Liver (tissue), 9 donors: ENCODE data around the gene RBMS3. TPM values are rescaled to one million over a fixed set of nuclear protein-coding genes. Genes with fewer than 3 reads are reported as not detected.

Experiments used
- DNase-seq: peaks from one replicate; pipeline ENCODE4 v3.0.0-alpha.2; 2017; ENCODE audit warnings: low spot score
- H3K27ac ChIP-seq, 2 donors: one replicate each; pipeline ENCODE4 v1.7.0; 2013; ENCODE audit warnings: inconsistent platforms in 2 of 2, low read length in 2 of 2, control low read depth in 1 of 2, low read depth in 1 of 2, mild to moderate bottlenecking in 1 of 2
- H3K27me3 ChIP-seq, 4 donors: one replicate each; pipeline versions ENCODE4 v1.6.1 to v1.7.0; 2013; ENCODE audit warnings: low read length in 3 of 4, inconsistent platforms in 1 of 4, mild to moderate bottlenecking in 1 of 4, moderate library complexity in 1 of 4; ENCODE audit not compliant: control insufficient read depth in 4 of 4, insufficient read depth in 4 of 4
- H3K36me3 ChIP-seq, 4 donors: one replicate each; pipeline versions ENCODE4 v1.6.1 to v1.7.0; 2013; ENCODE audit warnings: low read length in 3 of 4, mild to moderate bottlenecking in 3 of 4, low read depth in 1 of 4, moderate library complexity in 1 of 4; ENCODE audit not compliant: control insufficient read depth in 4 of 4, insufficient read depth in 3 of 4
- H3K4me1 ChIP-seq, 4 donors: one replicate each; pipeline versions ENCODE4 v1.6.1 to v1.7.0; 2013; ENCODE audit warnings: low read length in 3 of 4, mild to moderate bottlenecking in 3 of 4, moderate library complexity in 1 of 4; ENCODE audit not compliant: control insufficient read depth in 4 of 4, insufficient read depth in 4 of 4
- H3K4me3 ChIP-seq, 3 donors: one replicate each; pipeline versions ENCODE4 v1.6.1 to v1.7.0; 2013; ENCODE audit warnings: low read length in 3 of 3, control low read depth in 1 of 3, low read depth in 1 of 3, mild to moderate bottlenecking in 1 of 3
- H3K9ac ChIP-seq, 2 donors: one replicate each; pipeline ENCODE4 v1.7.0; 2013; ENCODE audit warnings: low read length in 2 of 2, mild to moderate bottlenecking in 2 of 2, moderate library complexity in 2 of 2, control low read depth in 1 of 2, low read depth in 1 of 2
- H3K9me3 ChIP-seq, 4 donors: one replicate each; pipeline versions ENCODE4 v1.6.1 to v1.7.0; 2013; ENCODE audit warnings: low read length in 3 of 4; ENCODE audit not compliant: control insufficient read depth in 4 of 4
- ATF3 ChIP-seq: IDR thresholded peaks from 2 replicates; pipeline ENCODE4 v1.6.1; 2016; ENCODE audit warnings: antibody characterized with exemption
- EGR1 ChIP-seq, 2 donors: IDR thresholded peaks; 2 replicates each; pipeline ENCODE4 v1.6.1; 2016 to 2018; ENCODE audit warnings: antibody characterized with exemption in 2 of 2, low read depth in 2 of 2
- FOXA2 ChIP-seq: IDR thresholded peaks from 2 replicates; pipeline ENCODE4 v1.6.1; 2016; ENCODE audit warnings: antibody characterized with exemption
- GABPA ChIP-seq, 2 donors: IDR thresholded peaks in 1 of 2; conservative IDR thresholded peaks in 1 of 2; 2 replicates each; pipeline ENCODE4 v1.6.1; 2016; ENCODE audit warnings: antibody characterized with exemption in 2 of 2, mild to moderate bottlenecking in 1 of 2, moderate library complexity in 1 of 2
- HNF4A ChIP-seq, 2 donors: conservative IDR thresholded peaks; 2 replicates each; pipeline ENCODE4 v1.6.1; 2016; ENCODE audit warnings: antibody characterized with exemption in 2 of 2, mild to moderate bottlenecking in 2 of 2
- HNF4G ChIP-seq: IDR thresholded peaks from 2 replicates; pipeline ENCODE4 v1.6.1; 2016; ENCODE audit warnings: antibody characterized with exemption
- JUND ChIP-seq, 2 donors: IDR thresholded peaks; 2 replicates each; pipeline ENCODE4 v1.6.1; 2016; ENCODE audit warnings: antibody characterized with exemption in 2 of 2
- MAX ChIP-seq: IDR thresholded peaks from 2 replicates; pipeline ENCODE4 v1.6.1; 2016; ENCODE audit warnings: antibody characterized with exemption
- NR2F2 ChIP-seq: IDR thresholded peaks from 2 replicates; pipeline ENCODE4 v1.6.1; 2016; ENCODE audit warnings: antibody characterized with exemption
- RAD21 ChIP-seq, 2 donors: IDR thresholded peaks; 2 replicates each; pipeline ENCODE4 v1.6.1; 2016; ENCODE audit warnings: antibody characterized with exemption in 2 of 2, mild to moderate bottlenecking in 2 of 2
- REST ChIP-seq: IDR thresholded peaks from 2 replicates; pipeline ENCODE4 v1.6.1; 2016; ENCODE audit warnings: antibody characterized with exemption, mild to moderate bottlenecking
- YY1 ChIP-seq: IDR thresholded peaks from 2 replicates; pipeline ENCODE4 v1.6.1; 2016; ENCODE audit warnings: antibody characterized with exemption, mild to moderate bottlenecking
- WGBS: extraction: QIAGEN DNeasy Blood & Tissue Kit; methylation state at CpG from one replicate; pipeline ENCODE4 v1.1.7; 2013; 5-methylcytosine and 5-hydroxymethylcytosine counted together
- polyA plus RNA-seq, 2 donors: library from polyadenylated mRNA; stranded (reverse) in 1 of 2; unstranded in 1 of 2; fragments of 200-250 nt in 1 of 2; fragments of >200 nt in 1 of 2; fragmentation: Nextera tagmentation in 1 of 2; extraction: Ambion mirVana in 1 of 2; gene quantifications; one replicate each; pipeline versions ENCODE4 v1.2.1 to v1.2.3, GENCODE V29; 2013 to 2015
- total RNA-seq, 2 donors: library from RNA; depleted of rRNA; stranded (reverse); fragments of >200 nt; gene quantifications; one replicate each; pipeline ENCODE4 v1.2.3, GENCODE V29; 2014
- TF ChIP-seq, protein P1 (sequence below): IDR thresholded peaks from 2 replicates; pipeline ENCODE4 v1.6.1; 2016; ENCODE audit warnings: antibody characterized with exemption
- donor health status: healthy.
- donor health status: healthy.
- donor health status: healthy.
- donor health status: healthy.
- donor health status: healthy.

RBMS3 gene
- total and polyA plus RNA-seq, 4 donors: 1.2 to 14.9 (median 9.3) TPM

DNA sequence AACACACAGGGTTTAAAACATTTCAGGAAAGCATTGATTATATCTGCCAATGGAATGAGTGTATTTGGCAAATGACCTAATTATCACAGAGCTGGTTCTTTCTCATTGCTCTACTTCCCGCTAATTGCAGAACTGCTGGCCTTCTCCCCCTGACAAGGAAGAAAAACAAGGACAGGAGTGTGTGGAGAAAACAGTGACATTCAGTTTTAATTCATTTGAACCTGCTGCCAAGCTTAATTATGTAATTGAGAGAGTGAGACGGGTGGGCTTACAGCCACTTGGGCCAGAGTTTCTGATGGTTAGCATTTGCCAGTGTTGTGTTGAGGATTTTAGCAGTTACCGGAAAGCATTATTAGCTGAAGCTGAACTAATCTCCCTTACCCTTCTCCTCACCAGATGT lies 301.4 kb downstream of the RBMS3 start:
- DNase-seq: no peak
- Histone ChIP-seq H3K27me3 (no peaks in the 10 kb centered on the region), H3K4me3 (no peak overlapping the region), H3K27ac (no peak overlapping the region), H3K9ac (no peak overlapping the region), H3K36me3 (no peaks in the 10 kb centered on the region), H3K9me3 (no peaks in the 10 kb centered on the region), H3K4me1 (no peaks in the 10 kb centered on the region)
- WGBS: 83% methylated on average over 3 of the region's 3 CpGs
- TF ChIP-seq RAD21 (IDR thresholded peaks at IDR 0.05): no peak
- TF ChIP-seq NR2F2: no peak
- TF ChIP-seq, protein P1, sequence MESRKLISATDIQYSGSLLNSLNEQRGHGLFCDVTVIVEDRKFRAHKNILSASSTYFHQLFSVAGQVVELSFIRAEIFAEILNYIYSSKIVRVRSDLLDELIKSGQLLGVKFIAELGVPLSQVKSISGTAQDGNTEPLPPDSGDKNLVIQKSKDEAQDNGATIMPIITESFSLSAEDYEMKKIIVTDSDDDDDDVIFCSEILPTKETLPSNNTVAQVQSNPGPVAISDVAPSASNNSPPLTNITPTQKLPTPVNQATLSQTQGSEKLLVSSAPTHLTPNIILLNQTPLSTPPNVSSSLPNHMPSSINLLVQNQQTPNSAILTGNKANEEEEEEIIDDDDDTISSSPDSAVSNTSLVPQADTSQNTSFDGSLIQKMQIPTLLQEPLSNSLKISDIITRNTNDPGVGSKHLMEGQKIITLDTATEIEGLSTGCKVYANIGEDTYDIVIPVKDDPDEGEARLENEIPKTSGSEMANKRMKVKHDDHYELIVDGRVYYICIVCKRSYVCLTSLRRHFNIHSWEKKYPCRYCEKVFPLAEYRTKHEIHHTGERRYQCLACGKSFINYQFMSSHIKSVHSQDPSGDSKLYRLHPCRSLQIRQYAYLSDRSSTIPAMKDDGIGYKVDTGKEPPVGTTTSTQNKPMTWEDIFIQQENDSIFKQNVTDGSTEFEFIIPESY: no peak
- no peak for TF ChIP-seq EGR1 (IDR thresholded peaks at IDR 0.05; ENCODE audit: low read depth in 2 of 2)
- no peak for TF ChIP-seq YY1
- TF ChIP-seq FOXA2: no peak
- no peak for TF ChIP-seq HNF4G

DNA sequence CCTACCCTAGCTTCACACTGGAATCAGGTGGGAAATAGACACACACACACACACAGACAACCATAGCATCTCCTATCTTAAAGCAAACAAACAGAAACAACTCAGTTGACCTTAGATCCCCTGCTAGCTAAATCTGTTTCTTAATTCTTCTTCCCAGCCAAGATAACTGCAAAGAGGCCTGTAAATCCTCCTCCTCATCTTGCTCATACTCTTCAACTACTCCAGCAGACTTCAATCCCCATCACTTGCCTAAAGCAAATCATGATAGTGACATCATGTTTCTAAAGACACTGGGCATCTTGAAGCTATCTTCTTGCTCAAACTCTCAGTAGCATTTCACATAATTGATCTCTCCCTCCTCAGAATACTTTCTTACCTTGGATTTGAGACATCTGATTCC lies 303.0 kb downstream of the RBMS3 start:
- DNase-seq: no peak
- Histone ChIP-seq H3K9ac (no peak overlapping the region), H3K36me3 (no peaks in the 10 kb centered on the region), H3K9me3 (no peaks in the 10 kb centered on the region), H3K4me1 (no peaks in the 10 kb centered on the region), H3K4me3 (no peak overlapping the region), H3K27ac (no peak overlapping the region), H3K27me3 (no peaks in the 10 kb centered on the region)
- TF ChIP-seq JUND (IDR thresholded peaks at IDR 0.05): no peak
- no peak for TF ChIP-seq ATF3
- no peak for TF ChIP-seq YY1
- no peak for TF ChIP-seq HNF4A (conservative IDR thresholded peaks at IDR 0.05)
- TF ChIP-seq, protein P1: no peak
- no peak for TF ChIP-seq GABPA (IDR thresholded peaks at IDR 0.05 in 1 of 2, conservative IDR thresholded peaks at IDR 0.05 in 1 of 2)
- TF ChIP-seq MAX: no peak
- TF ChIP-seq REST: no peak
- TF ChIP-seq EGR1 (IDR thresholded peaks at IDR 0.05; ENCODE audit: low read depth in 2 of 2): no peak
- no peak for TF ChIP-seq RAD21 (IDR thresholded peaks at IDR 0.05)
